SK-N-SH treated with all-trans-retinoic acid at 6 μM for 48 hours (cell line): ENCODE measurements around the gene LHX6.

Experiments
- ATAC-seq: fragments of 200-7000 bp; cut with Tn5 transposase; 3 replicates; pipeline ENCODE4 v1.9.1; 2020; ENCODE audit warnings: mild to moderate bottlenecking, moderate library complexity
- ARNTL ChIP-seq: fragments of 450-650 bp; formaldehyde crosslinking; IDR thresholded peaks from 2 replicates; pipeline ENCODE4 v1.5.0; 2020; ENCODE audit warnings: low read depth, mild to moderate bottlenecking, moderate library complexity, borderline replicate concordance
- ESRRG ChIP-seq: fragments of 250-450 bp; sonication (Bioruptor Pico); IDR thresholded peaks from 2 replicates; pipeline ENCODE4 v1.6.1; 2021; ENCODE audit warnings: mild to moderate bottlenecking
- GLIS3 ChIP-seq: fragments of 250-450 bp; sonication (Bioruptor Pico); IDR thresholded peaks from 2 replicates; pipeline ENCODE4 v1.5.0; 2020; ENCODE audit warnings: mild to moderate bottlenecking, moderate library complexity
- ISL1 ChIP-seq: fragments of 250-450 bp; sonication (Bioruptor Pico); IDR thresholded peaks from 2 replicates; pipeline ENCODE4 v2.1.2; 2022; ENCODE audit warnings: mild to moderate bottlenecking, moderate library complexity
- OSR1 ChIP-seq: fragments of 250-450 bp; sonication (Bioruptor Pico); IDR thresholded peaks from 2 replicates; pipeline ENCODE4 v1.8.0; 2022; ENCODE audit warnings: moderate library complexity, mild to moderate bottlenecking, inconsistent platforms
- PATZ1 ChIP-seq: fragments of 250-450 bp; sonication (Bioruptor Pico); IDR thresholded peaks from 2 replicates; pipeline ENCODE4 v1.8.0; 2020; ENCODE audit warnings: mild to moderate bottlenecking, moderate library complexity, borderline replicate concordance
- PPARA ChIP-seq: fragments of 250-450 bp; sonication (Bioruptor Pico); IDR thresholded peaks from 2 replicates; pipeline ENCODE4 v1.5.0; 2020; ENCODE audit warnings: mild to moderate bottlenecking, borderline replicate concordance
- RARB ChIP-seq: fragments of 250-450 bp; sonication (Bioruptor Pico); IDR thresholded peaks from 2 replicates; pipeline ENCODE4 v1.8.0; 2021; ENCODE audit warnings: mild to moderate bottlenecking, moderate library complexity
- SNAI2 ChIP-seq: fragments of 250-450 bp; sonication (Bioruptor Pico); IDR thresholded peaks from 2 replicates; pipeline ENCODE4 v1.5.0; 2020; ENCODE audit warnings: mild to moderate bottlenecking, moderate library complexity
- TCF4 ChIP-seq: fragments of 250-450 bp; sonication (Bioruptor Pico); IDR thresholded peaks from 2 replicates; pipeline ENCODE4 v1.8.0; 2021; ENCODE audit warnings: mild to moderate bottlenecking, moderate library complexity, borderline replicate concordance
- ZFP3 ChIP-seq: fragments of 250-450 bp; sonication (Bioruptor Pico); IDR thresholded peaks from 2 replicates; pipeline ENCODE4 v1.5.0; 2020; ENCODE audit warnings: mild to moderate bottlenecking, moderate library complexity
- ZNF8 ChIP-seq: fragments of 450-650 bp; formaldehyde crosslinking; IDR thresholded peaks from 2 replicates; pipeline ENCODE4 v1.5.0; 2020; ENCODE audit warnings: mild to moderate bottlenecking, moderate library complexity
- TF ChIP-seq, protein P1 (sequence below): fragments of 250-450 bp; sonication (Bioruptor Pico); IDR thresholded peaks from 2 replicates; pipeline ENCODE4 v1.8.0; 2021; ENCODE audit warnings: low read depth, mild to moderate bottlenecking, moderate library complexity, borderline replicate concordance
- TF ChIP-seq, protein P2 (sequence below): fragments of 250-450 bp; sonication (Bioruptor Pico); IDR thresholded peaks from 2 replicates; pipeline ENCODE4 v1.5.1; 2021; ENCODE audit warnings: mild to moderate bottlenecking, moderate library complexity
- TF ChIP-seq, protein P3 (sequence below): fragments of 250-450 bp; sonication (Bioruptor Pico); IDR thresholded peaks from 2 replicates; pipeline ENCODE4 v1.5.1; 2020; ENCODE audit warnings: low read depth, mild to moderate bottlenecking, moderate library complexity
- TF ChIP-seq, protein P4 (sequence below): fragments of 250-450 bp; sonication (Bioruptor Pico); IDR thresholded peaks from 2 replicates; pipeline ENCODE4 v1.5.0; 2020; ENCODE audit warnings: mild to moderate bottlenecking, moderate library complexity

The LHX6 gene

GRCh38 chr9:122268041-122268814 is 39.5 kb upstream of the LHX6 start (continued):
- TF ChIP-seq ESRRG (CRISPR knock-in tag) = no peak
- TF ChIP-seq ARNTL (CRISPR knock-in tag) = no peak
- no peak for TF ChIP-seq ZFP3 (CRISPR knock-in tag)
- no peak for TF ChIP-seq GLIS3
- no peak for TF ChIP-seq PPARA (CRISPR knock-in tag)
- TF ChIP-seq, protein P1, sequence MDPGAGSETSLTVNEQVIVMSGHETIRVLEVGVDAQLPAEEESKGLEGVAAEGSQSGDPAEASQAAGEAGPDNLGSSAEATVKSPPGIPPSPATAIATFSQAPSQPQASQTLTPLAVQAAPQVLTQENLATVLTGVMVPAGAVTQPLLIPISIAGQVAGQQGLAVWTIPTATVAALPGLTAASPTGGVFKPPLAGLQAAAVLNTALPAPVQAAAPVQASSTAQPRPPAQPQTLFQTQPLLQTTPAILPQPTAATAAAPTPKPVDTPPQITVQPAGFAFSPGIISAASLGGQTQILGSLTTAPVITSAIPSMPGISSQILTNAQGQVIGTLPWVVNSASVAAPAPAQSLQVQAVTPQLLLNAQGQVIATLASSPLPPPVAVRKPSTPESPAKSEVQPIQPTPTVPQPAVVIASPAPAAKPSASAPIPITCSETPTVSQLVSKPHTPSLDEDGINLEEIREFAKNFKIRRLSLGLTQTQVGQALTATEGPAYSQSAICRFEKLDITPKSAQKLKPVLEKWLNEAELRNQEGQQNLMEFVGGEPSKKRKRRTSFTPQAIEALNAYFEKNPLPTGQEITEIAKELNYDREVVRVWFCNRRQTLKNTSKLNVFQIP (CRISPR knock-in tag) = no peak
- TF ChIP-seq OSR1 (CRISPR knock-in tag) = no peak
- no peak for TF ChIP-seq RARB
- TF ChIP-seq ISL1 (CRISPR knock-in tag) = no peak

- 0 out of 2 replicates have a peak, but pooled peaks have one; percentile 18 for TF ChIP-seq GLIS3
- TF ChIP-seq, protein P2, sequence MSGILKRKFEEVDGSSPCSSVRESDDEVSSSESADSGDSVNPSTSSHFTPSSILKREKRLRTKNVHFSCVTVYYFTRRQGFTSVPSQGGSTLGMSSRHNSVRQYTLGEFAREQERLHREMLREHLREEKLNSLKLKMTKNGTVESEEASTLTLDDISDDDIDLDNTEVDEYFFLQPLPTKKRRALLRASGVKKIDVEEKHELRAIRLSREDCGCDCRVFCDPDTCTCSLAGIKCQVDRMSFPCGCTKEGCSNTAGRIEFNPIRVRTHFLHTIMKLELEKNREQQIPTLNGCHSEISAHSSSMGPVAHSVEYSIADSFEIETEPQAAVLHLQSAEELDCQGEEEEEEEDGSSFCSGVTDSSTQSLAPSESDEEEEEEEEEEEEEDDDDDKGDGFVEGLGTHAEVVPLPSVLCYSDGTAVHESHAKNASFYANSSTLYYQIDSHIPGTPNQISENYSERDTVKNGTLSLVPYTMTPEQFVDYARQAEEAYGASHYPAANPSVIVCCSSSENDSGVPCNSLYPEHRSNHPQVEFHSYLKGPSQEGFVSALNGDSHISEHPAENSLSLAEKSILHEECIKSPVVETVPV (CRISPR knock-in tag) = no peak
- peak; percentile 42 for ATAC-seq
Measured at GRCh38 chr9:122265149-122265915, 36.6 kb upstream of the LHX6 start.

GRCh38 chr9:122264360-122265148 is 35.8 kb upstream of the LHX6 start, which contains the start of the genes MRRF and RBM18:
TSS of gene MRRF (plus strand) at chr9:122264882. CDS start at chr9:122270892, 6,010 bp downstream.
TSS of gene RBM18 (minus strand) at chr9:122264840. CDS start at chr9:122261492, 3,348 bp downstream.
- ATAC-seq = peak; percentile 92
- TF ChIP-seq ZFP3 (CRISPR knock-in tag) = no peak
- TF ChIP-seq ZNF8 (CRISPR knock-in tag) = no peak
- no peak for TF ChIP-seq ARNTL (CRISPR knock-in tag)
- TF ChIP-seq GLIS3 = no peak
- no peak for TF ChIP-seq PATZ1 (CRISPR knock-in tag)
- TF ChIP-seq, protein P1 (CRISPR knock-in tag) = no peak
- TF ChIP-seq TCF4 = no peak
- TF ChIP-seq, protein P3, sequence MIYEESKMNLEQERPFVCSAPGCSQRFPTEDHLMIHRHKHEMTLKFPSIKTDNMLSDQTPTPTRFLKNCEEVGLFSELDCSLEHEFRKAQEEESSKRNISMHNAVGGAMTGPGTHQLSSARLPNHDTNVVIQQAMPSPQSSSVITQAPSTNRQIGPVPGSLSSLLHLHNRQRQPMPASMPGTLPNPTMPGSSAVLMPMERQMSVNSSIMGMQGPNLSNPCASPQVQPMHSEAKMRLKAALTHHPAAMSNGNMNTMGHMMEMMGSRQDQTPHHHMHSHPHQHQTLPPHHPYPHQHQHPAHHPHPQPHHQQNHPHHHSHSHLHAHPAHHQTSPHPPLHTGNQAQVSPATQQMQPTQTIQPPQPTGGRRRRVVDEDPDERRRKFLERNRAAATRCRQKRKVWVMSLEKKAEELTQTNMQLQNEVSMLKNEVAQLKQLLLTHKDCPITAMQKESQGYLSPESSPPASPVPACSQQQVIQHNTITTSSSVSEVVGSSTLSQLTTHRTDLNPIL (CRISPR knock-in tag) = no peak
- TF ChIP-seq RARB = no peak
- TF ChIP-seq SNAI2 (CRISPR knock-in tag) = no peak
- TF ChIP-seq, protein P4, sequence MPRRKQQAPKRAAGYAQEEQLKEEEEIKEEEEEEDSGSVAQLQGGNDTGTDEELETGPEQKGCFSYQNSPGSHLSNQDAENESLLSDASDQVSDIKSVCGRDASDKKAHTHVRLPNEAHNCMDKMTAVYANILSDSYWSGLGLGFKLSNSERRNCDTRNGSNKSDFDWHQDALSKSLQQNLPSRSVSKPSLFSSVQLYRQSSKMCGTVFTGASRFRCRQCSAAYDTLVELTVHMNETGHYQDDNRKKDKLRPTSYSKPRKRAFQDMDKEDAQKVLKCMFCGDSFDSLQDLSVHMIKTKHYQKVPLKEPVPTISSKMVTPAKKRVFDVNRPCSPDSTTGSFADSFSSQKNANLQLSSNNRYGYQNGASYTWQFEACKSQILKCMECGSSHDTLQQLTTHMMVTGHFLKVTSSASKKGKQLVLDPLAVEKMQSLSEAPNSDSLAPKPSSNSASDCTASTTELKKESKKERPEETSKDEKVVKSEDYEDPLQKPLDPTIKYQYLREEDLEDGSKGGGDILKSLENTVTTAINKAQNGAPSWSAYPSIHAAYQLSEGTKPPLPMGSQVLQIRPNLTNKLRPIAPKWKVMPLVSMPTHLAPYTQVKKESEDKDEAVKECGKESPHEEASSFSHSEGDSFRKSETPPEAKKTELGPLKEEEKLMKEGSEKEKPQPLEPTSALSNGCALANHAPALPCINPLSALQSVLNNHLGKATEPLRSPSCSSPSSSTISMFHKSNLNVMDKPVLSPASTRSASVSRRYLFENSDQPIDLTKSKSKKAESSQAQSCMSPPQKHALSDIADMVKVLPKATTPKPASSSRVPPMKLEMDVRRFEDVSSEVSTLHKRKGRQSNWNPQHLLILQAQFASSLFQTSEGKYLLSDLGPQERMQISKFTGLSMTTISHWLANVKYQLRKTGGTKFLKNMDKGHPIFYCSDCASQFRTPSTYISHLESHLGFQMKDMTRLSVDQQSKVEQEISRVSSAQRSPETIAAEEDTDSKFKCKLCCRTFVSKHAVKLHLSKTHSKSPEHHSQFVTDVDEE (CRISPR knock-in tag) = no peak
- TF ChIP-seq, protein P2 (CRISPR knock-in tag) = no peak
